ENCODE results near the gene FZD1. TPM values are rescaled to one million over a fixed set of nuclear protein-coding genes. Genes with fewer than 3 reads are reported as not detected.

The FZD1 gene
- total and polyA plus RNA-seq, 2 of the 8 experiments (the other 6 are each of a cell fraction or from before 2014, with no cell fraction given): 0.62 to 0.91 TPM

DNA sequence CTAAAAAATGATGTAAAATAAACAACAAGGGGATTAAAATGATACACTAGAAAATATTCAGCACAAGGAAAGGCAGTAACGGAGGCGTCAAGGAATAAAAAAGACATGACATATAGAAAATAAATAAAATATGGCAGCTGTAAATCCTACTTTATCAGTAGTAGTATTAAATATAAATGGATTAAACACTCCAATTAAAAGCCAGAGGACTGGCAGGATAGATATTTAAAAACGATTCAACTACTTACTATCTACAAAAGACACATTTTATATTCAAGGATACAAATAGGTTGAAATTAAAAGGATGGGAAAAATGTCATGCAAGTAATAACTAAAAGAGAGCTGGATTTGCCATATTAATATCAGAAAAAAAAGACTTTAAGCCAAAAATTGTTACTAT, 43.2 kb downstream of the FZD1 start:
- DNase-seq (ENCODE audit: low read depth in 1 of 2, low spot score in 2 of 2) (no peak), FAIRE-seq (no peak)
- no peak overlapping the region for H3K4me2 ChIP-seq (ENCODE audit: insufficient read depth in 1 of 2, low read depth in 2 of 2, low read length in 2 of 2)
- no peak overlapping the region for H3K14ac ChIP-seq (ENCODE audit: insufficient read length)
- POLR2A ChIA-PET (ENCODE audit: partially characterized antibody): no interaction called here
- H3K79me2 ChIP-seq (ENCODE audit: control insufficient read depth in 1 of 2, insufficient read depth in 2 of 2, low read length in 2 of 2): no peaks in the 10 kb centered on the region
- H2BK120ac ChIP-seq (replicated peaks; ENCODE audit: low read depth, low read length): no peak overlapping the region
- H3K4me3 ChIP-seq (ENCODE audit: extremely low read depth in 1 of 4, insufficient read depth in 2 of 4, low read depth in 3 of 4, low read length in 4 of 4): no peak overlapping the region
- no peak overlapping the region for H2AFZ ChIP-seq (ENCODE audit: low read length)
- no peaks in the 10 kb centered on the region for H3K36me3 ChIP-seq (ENCODE audit: control insufficient read depth in 2 of 4, insufficient read depth in 4 of 4, low read length in 3 of 4)
- no peaks in the 10 kb centered on the region for H4K20me1 ChIP-seq (replicated peaks in 1 of 2; ENCODE audit: control insufficient read depth in 1 of 2, insufficient read depth in 2 of 2, low read length in 2 of 2)
- H3K18ac ChIP-seq (ENCODE audit: extremely low read depth, low read length): no peak overlapping the region
- H2BK5ac ChIP-seq (ENCODE audit: low read depth, low read length): no peak overlapping the region
- H3K56ac ChIP-seq (replicated peaks; ENCODE audit: insufficient read length, low read depth, low read length): no peak overlapping the region
- H3K9ac ChIP-seq (replicated peaks in 1 of 4; ENCODE audit: extremely low read depth in 1 of 4, low read depth in 3 of 4, low read length in 3 of 4): no peak overlapping the region
- no peaks in the 10 kb centered on the region for H3K23me2 ChIP-seq (ENCODE audit: low read depth, low read length)
- no peak overlapping the region for H2BK20ac ChIP-seq (ENCODE audit: low read length)
- H2BK15ac ChIP-seq (ENCODE audit: low read length): no peak overlapping the region
- H4K8ac ChIP-seq (ENCODE audit: extremely low read depth, insufficient read depth, low read length): no peak overlapping the region
- H2BK12ac ChIP-seq (ENCODE audit: low read depth, low read length): no peak overlapping the region
- H3K79me1 ChIP-seq (ENCODE audit: low read depth, low read length): no peaks in the 10 kb centered on the region
- no peaks in the 10 kb centered on the region for H3K27me3 ChIP-seq (replicated peaks in 1 of 4; ENCODE audit: control insufficient read depth in 3 of 4, extremely low read depth in 1 of 4, insufficient read depth in 3 of 4, low read length in 3 of 4)
- no peaks in the 10 kb centered on the region for H3K9me3 ChIP-seq (ENCODE audit: insufficient read depth in 2 of 2, low read depth in 1 of 2, low read length in 1 of 2)
- H3K4ac ChIP-seq (replicated peaks; ENCODE audit: insufficient read length, low read depth, low read length): no peak overlapping the region
- no peak overlapping the region for H4K91ac ChIP-seq (replicated peaks; ENCODE audit: insufficient read length, low read length)
- H3K23ac ChIP-seq (ENCODE audit: insufficient read length): no peak overlapping the region
- whole genome bisulfite sequencing, 2 experiments (ENCODE audit: extremely low coverage in 1 of 2, insufficient coverage in 1 of 2, insufficient read length in 1 of 2, insufficient replicate concordance in 2 of 2, low coverage in 1 of 2, low lambda C conversion rate in 2 of 2, missing lambda C conversion rate in 1 of 2): 84% methylated on average over 3 of the region's 3 CpGs; no CpG with 5 or more reads in 1 of the 2 experiments
- no peak overlapping the region for H4K5ac ChIP-seq (ENCODE audit: insufficient read length, low read depth, low read length)
- H3K27ac ChIP-seq (ENCODE audit: low read depth, low read length): no peak overlapping the region
- H2AK5ac ChIP-seq (ENCODE audit: low read depth, low read length): no peak overlapping the region
- H3K4me1 ChIP-seq (replicated peaks in 1 of 4; ENCODE audit: control insufficient read depth in 3 of 4, insufficient read depth in 4 of 4, low read length in 3 of 4): no peaks in the 10 kb centered on the region; a peak in 1 of 7 replicates
- CTCF ChIA-PET (ENCODE audit: partially characterized antibody): interaction anchor here (1.2 kb wide), 1 partner anchor 290 kb away, joined by 3 read pairs; no protein-coding TSS in a partner anchor
- TF ChIP-seq HDAC2 (IDR thresholded peaks at IDR 0.05; ENCODE audit: borderline replicate concordance in 1 of 2, low read depth in 2 of 2, low read length in 2 of 2) (no peak), SP4 (IDR thresholded peaks at IDR 0.05; ENCODE audit: low read length) (no peak), SAP30 (IDR thresholded peaks at IDR 0.05; ENCODE audit: insufficient read depth, insufficient replicate concordance, low read length) (no peak), EZH2 (IDR thresholded peaks at IDR 0.05; ENCODE audit: low read depth, low read length, severe bottlenecking) (no peak), RAD21 (IDR thresholded peaks at IDR 0.05 in 1 of 2, conservative IDR thresholded peaks at IDR 0.05 in 1 of 2; ENCODE audit: low read depth in 2 of 2, low read length in 2 of 2) (no peak), BCL11A (IDR thresholded peaks at IDR 0.05; ENCODE audit: low read depth in 2 of 2, low read length in 2 of 2) (no peak), RBBP5 (IDR thresholded peaks at IDR 0.05; ENCODE audit: borderline replicate concordance, low read depth, low read length) (no peak), NANOG (IDR thresholded peaks at IDR 0.05; ENCODE audit: insufficient read depth, low read depth, low read length, poor library complexity, severe bottlenecking) (no peak), GABPA (IDR thresholded peaks at IDR 0.05; ENCODE audit: borderline replicate concordance, insufficient read depth, low read length) (no peak), CHD1 (IDR thresholded peaks at IDR 0.05; ENCODE audit: low read depth, low read length) (no peak), MAFK (IDR thresholded peaks at IDR 0.05; ENCODE audit: low read depth, low read length) (no peak), YY1 (IDR thresholded peaks at IDR 0.05; ENCODE audit: low read depth, low read length) (no peak), CBX5 (IDR thresholded peaks at IDR 0.05; ENCODE audit: low read depth, low read length) (no peak), TEAD4 (IDR thresholded peaks at IDR 0.05; ENCODE audit: low read depth, low read length) (no peak)
